C1 segment of cervical spinal cord (tissue), 14 donors: ENCODE measurements around the gene ZNF497.
A peak's percentile ranks its signal among the peaks of the same experiment; 100 is the strongest.
"Not testable (repeated sequence)": the region's sequence is repeated elsewhere in the genome, so short reads cannot be mapped to it uniquely, and the experiment has no call there.

Experiments used
- DNase-seq, 14 donors: peaks; one replicate each; lab custom pipeline; 2025; lab: John Stamatoyannopoulos, UW

ZNF497 gene

GRCh38 chr19:58394821-58395219 lies 32.3 kb upstream of the ZNF497 start:
- DNase-seq: no peak

- no peak for DNase-seq
These were observed 31.1 kb upstream of the ZNF497 start for GRCh38 chr19:58393725-58394033.

- DNase-seq: no peak
These were observed 30.6 kb upstream of the ZNF497 start for GRCh38 chr19:58392945-58393724.

- no peak for DNase-seq
These were observed 25.6 kb upstream of the ZNF497 start for GRCh38 chr19:58388175-58388526.

GRCh38 chr19:58387338-58388174 lies 25.0 kb upstream of the ZNF497 start:
- DNase-seq: no peak

GRCh38 chr19:58386576-58387337 lies 24.2 kb upstream of the ZNF497 start, which contains the start of gene RPS5:
RPS5 (plus strand) TSS chr19:58387269; CDS start chr19:58388138, 869 bp downstream.
- peak; percentile 49 to 97 (median 94) for DNase-seq

GRCh38 chr19:58385891-58386575 lies 23.5 kb upstream of the ZNF497 start:
- no peak for DNase-seq

GRCh38 chr19:58385313-58385890 lies 22.9 kb upstream of the ZNF497 start:
- DNase-seq: no peak

- DNase-seq: no peak
These were observed 20.5 kb upstream of the ZNF497 start for GRCh38 chr19:58382997-58383603.

- no peak for DNase-seq
These were observed 19.1 kb upstream of the ZNF497 start for GRCh38 chr19:58381460-58382212.

- peak; percentile 73 to 100 (median 96) for DNase-seq
These were observed 18.3 kb upstream of the ZNF497 start, which contains the start of gene ZNF837 for GRCh38 chr19:58380662-58381459. ZNF837 (minus strand) TSS chr19:58381030; CDS start chr19:58369332, 11,698 bp downstream.

- no peak for DNase-seq
These were observed 17.6 kb upstream of the ZNF497 start for GRCh38 chr19:58380037-58380661.

- DNase-seq: no peak
These were observed 16.7 kb upstream of the ZNF497 start for GRCh38 chr19:58379246-58379645.

- DNase-seq: not testable (repeated sequence)
These were observed 14.2 kb upstream of the ZNF497 start for GRCh38 chr19:58376724-58377123.

GRCh38 chr19:58374200-58374599 lies 11.6 kb upstream of the ZNF497 start:
- DNase-seq: no peak

- DNase-seq: peak in 4 of 14 donors; percentile 11 to 39 (median 20)
These were observed 10.0 kb upstream of the ZNF497 start for GRCh38 chr19:58372311-58373133.

GRCh38 chr19:58368561-58369360 lies 6.2 kb upstream of the ZNF497 start:
- DNase-seq: no peak
